ENCODE data around the gene RTN1.
A peak's percentile ranks its signal among the peaks of the same experiment; 100 is the strongest.

Gene RTN1

DNA sequence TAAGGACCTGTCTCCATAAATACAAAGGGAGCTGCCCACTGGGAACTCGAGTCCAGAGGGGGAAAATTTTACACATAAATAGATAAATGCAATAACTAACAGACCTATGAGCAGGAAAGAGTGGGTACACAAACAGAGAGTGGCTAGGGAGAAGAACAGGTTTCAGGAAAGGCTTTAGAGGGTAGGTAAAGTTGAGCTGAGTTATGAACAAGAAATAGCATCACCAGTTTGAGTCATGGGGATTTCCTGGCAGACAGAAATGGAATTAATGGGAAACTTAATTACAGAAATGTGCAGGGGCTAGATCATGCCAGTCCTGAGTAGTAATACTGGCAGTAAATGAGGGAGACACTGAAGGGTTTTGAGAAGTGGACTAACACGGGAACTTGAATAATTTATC, 236.0 kb downstream of the RTN1 start:
- peak; percentile 63 for FAIRE-seq
- DNase-seq (ENCODE audit: insufficient read length, low spot score) = no peak

GRCh38 chr14:59633486-59633885, 237.1 kb downstream of the RTN1 start:
- no peak for FAIRE-seq
- DNase-seq (ENCODE audit: insufficient read length, low spot score) = no peak

- DNase-seq (ENCODE audit: insufficient read length, low spot score) (peak; percentile 36), FAIRE-seq (peak; percentile 95)
These were observed 238.2 kb downstream of the RTN1 start for GRCh38 chr14:59632381-59632780.

GRCh38 chr14:59631237-59631636, 239.3 kb downstream of the RTN1 start:
- DNase-seq (ENCODE audit: insufficient read length, low spot score) (no peak), FAIRE-seq (peak; percentile 96)

- no peak for DNase-seq (ENCODE audit: insufficient read length, low spot score)
- FAIRE-seq = peak; percentile 92
These were observed 240.2 kb downstream of the RTN1 start for GRCh38 chr14:59630288-59630963.

DNA sequence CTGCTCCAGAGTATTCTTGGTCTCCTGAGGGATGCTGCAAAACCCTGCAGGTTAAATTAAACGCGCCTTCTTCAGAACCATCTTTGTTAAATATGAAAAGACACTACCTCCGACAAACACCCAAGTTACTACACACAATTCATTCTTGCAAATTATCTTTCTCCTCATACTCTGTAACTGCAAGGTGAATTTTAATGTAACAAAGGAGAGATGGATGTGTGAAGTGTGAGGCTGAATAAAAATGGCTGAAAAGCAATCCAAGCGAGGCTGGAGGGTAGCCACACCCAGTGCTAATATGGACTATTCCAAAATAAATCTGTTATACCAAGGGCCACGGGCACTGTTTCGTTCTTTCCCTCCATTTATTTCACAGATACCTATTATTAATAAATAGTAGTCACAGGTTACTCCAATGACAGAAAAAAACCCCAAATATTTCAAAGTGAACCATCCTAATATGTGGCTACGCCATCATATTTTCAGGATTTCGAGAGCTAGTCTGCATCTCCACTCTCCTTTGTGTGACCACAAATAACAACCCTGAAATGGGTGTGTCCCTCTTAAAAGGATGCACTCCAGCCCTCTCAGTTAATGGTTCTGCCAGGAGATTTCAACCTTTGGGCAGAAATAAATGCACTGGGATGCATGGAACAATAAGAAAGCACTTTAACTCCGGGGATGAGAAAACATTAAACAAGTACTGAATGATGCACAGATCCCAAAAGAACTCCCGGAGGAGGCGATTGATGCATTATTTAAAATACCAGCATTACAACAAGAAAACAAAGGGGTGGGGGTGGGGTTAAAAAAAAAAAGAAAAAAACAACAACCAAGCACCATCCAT, 240.9 kb downstream of the RTN1 start:
- FAIRE-seq = peak; percentile 58
- DNase-seq (ENCODE audit: insufficient read length, low spot score) = no peak

DNA sequence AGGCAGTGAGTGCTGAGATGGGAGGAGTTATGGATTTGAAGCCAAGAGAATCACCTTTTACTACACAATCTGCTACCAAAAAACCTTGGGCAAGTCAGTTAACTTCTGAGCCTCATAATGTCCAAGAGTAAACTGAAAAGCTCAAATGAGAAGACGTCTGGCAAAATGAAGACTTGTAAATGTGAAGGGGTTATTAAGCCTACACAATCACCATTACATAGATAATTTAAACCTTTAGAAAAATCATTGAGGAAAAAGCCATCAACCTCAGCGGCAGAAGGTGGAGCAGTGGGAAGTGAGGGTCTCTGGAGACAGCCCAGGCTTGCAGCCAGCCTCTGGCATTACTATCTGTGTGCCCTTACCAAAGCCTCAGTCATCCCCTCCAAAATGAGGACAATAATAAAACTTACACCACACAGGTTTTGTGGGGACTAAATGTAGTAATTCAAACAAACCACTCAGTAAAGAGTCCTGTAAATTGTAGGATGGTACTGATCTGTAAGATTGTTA, 243.5 kb downstream of the RTN1 start:
- DNase-seq (ENCODE audit: insufficient read length, low spot score) (no peak), FAIRE-seq (no peak)

DNA sequence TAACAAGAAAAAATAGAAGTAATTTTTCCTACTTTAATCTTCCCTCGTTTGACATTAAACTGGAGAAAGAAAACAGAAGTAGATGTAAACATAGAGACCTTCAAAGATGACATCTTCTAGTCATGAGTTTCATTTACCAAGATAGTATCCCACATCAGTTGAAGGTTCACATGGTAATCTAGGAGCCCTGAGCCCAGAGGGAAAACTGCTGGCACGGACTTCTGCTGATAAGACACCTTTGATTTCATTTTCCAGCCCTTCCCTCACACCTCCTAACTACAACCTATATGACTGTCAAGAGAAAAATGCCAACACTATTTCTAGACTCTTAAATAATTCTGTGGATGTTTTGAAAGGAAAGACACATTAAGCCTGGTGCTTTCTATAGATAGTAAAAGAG, 247.9 kb downstream of the RTN1 start:
- FAIRE-seq (peak; percentile 79), DNase-seq (ENCODE audit: insufficient read length, low spot score) (no peak)

- FAIRE-seq = no peak
These were observed 251.5 kb downstream of the RTN1 start for GRCh38 chr14:59619061-59619460.

DNA sequence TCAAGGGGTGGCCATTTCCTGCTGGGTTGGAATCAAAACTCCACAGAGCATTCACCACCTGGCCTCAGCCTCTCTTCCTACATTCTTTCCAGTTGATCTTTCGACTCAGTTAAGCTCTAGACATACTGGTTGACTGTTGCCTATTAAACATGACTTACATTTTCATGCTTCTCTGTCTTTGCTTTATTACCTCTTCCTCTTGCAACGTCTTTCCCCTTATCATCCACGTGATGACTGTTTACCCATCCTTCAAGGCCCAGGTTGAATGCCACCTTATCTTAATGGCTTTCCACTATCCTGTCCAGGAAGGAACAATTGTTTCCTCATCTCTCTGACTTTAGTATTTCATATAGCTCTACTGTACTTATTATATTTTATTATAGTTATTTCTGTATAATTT, 269.5 kb downstream of the RTN1 start:
- FAIRE-seq (peak; percentile 90), DNase-seq (ENCODE audit: insufficient read length, low spot score) (no peak)

More at GRCh38 chr14:59619061-59619460, 251.5 kb downstream of the RTN1 start:
- no peak for DNase-seq (ENCODE audit: insufficient read length, low spot score)

- FAIRE-seq (peak; percentile 76), DNase-seq (ENCODE audit: insufficient read length, low spot score) (no peak)
These were observed 270.2 kb downstream of the RTN1 start for GRCh38 chr14:59600211-59600945.

GRCh38 chr14:59595071-59595470, 275.5 kb downstream of the RTN1 start:
- peak; percentile 97 for FAIRE-seq

GRCh38 chr14:59591641-59592370, 278.8 kb downstream of the RTN1 start:
- peak; percentile 88 for FAIRE-seq
- DNase-seq (ENCODE audit: insufficient read length, low spot score) = no peak

More at GRCh38 chr14:59595071-59595470, 275.5 kb downstream of the RTN1 start:
- no peak for DNase-seq (ENCODE audit: insufficient read length, low spot score)

GRCh38 chr14:59588101-59588500, 282.5 kb downstream of the RTN1 start:
- DNase-seq (ENCODE audit: insufficient read length, low spot score) (no peak), FAIRE-seq (peak; percentile 88)

GRCh38 chr14:59585891-59586554, 284.6 kb downstream of the RTN1 start:
- peak; percentile 43 for DNase-seq (ENCODE audit: insufficient read length, low spot score)
- peak; percentile 76 for FAIRE-seq

GRCh38 chr14:59583755-59584154, 286.8 kb downstream of the RTN1 start:
- FAIRE-seq = peak; percentile 89
- peak; percentile 59 for DNase-seq (ENCODE audit: insufficient read length, low spot score)

DNA sequence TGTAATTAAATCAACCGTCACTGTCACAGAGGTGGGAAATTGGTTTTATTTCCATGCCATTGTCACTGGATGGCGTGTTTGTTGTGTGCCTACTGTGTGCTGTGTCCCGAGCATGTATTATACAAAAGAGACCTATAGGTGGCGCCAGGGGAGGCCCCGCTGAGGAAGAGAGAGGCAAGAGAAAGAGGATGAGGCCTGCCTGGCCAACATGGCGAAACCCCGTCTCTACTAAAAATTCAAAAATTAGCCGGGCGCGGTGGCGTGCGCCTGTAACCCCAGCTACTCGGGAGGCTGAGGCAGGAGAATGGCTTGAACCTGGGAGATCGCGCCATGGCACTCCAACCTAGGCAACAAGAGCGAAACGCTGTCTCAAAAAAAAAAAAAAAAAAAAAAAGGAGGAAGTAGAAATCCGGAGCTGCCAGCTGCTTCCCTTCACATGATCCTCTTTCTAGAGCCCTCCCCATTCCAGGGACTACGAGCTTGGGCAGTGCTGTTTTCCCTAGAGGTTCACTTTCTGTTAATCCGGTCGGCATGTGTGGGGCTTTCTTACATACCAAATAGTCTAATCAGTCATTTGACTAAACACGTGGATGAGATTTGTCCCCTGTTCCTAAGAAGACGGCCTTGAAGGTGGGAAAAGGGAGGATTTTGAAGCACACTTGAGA, 287.6 kb downstream of the RTN1 start:
- no peak for DNase-seq (ENCODE audit: insufficient read length, low spot score)
- FAIRE-seq = peak; percentile 26

DNA sequence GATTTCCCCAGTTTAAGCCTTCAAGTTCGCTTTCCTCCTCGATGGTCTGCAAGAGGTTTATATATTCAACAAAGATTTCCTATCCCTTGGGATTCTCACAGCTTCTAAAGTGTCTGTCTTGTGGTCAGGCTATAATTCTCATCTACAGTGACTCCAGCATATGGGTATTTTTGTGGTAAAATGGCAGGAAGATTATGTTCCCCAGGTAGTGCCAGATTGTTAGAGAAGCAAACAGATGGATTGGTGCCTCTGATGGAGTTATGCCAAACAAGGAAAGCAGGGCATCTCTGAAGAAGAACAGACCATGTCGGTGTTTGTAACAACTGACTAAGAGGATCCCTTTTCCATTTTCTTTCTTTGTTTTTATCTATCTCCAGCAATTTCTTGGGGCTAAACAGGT, 288.4 kb downstream of the RTN1 start:
- FAIRE-seq (peak; percentile 84), DNase-seq (ENCODE audit: insufficient read length, low spot score) (no peak)

- no peak for DNase-seq (ENCODE audit: insufficient read length, low spot score)
These were observed 289.7 kb downstream of the RTN1 start for GRCh38 chr14:59580911-59581310.

More at GRCh38 chr14:59580911-59581310, 289.7 kb downstream of the RTN1 start:
- no peak for FAIRE-seq

Measured in HTR-8/SVneo (cell line).